HepG2 (cell line): Measurements from ENCODE around the gene MNT. TPM values are rescaled to one million over a fixed set of nuclear protein-coding genes. Genes with fewer than 3 reads are reported as not detected.

Source experiments
- ATAC-seq: fragments of 200-7000 bp; cut with Tn5 transposase; 3 replicates; pipeline ENCODE4 v1.9.1; 2020; ENCODE audit warnings: mild to moderate bottlenecking, moderate library complexity
- BruUV-seq: library from RNA; stranded (reverse); fragments of 400-500 nt; replicated peaks from 2 replicates; lab custom pipeline; 2021; lab: Mats Ljungman, UMichigan
- CTCF ChIA-PET: fragments of 300-600 bp; formaldehyde crosslinking; extraction: SDS; loops from one replicate; lab custom pipeline; 2021; ENCODE audit warnings: low total read pairs, inconsistent platforms, low intra/inter-chr PET ratio; lab: Yijun Ruan, JAX
- POLR2A ChIA-PET: fragments of 350-600 bp; sonication (Branson Sonifier 250); formaldehyde crosslinking; loops from one replicate; lab custom pipeline; 2020; ENCODE audit warnings: antibody characterized with exemption, inconsistent platforms; lab: Yijun Ruan, JAX
- DNase-seq: peaks from one replicate; pipeline ENCODE4 v3.0.0-alpha.2; 2015; ENCODE audit warnings: low spot score
- FAIRE-seq: peaks from 3 replicates; lab custom pipeline; 2011; peaks lifted over from hg19 to GRCh38; lab: Jason Lieb, UNC
- H2AFZ ChIP-seq: one replicate; pipeline ENCODE4 v1.6.1; 2011; ENCODE audit warnings: low read length, inconsistent platforms
- H3K27ac ChIP-seq: fragments of 300-600 bp; 3 replicates; pipeline ENCODE4 v1.8.0; 2011; ENCODE audit warnings: mixed run types, mild to moderate bottlenecking, mixed read lengths, low read length, inconsistent platforms; ENCODE audit not compliant: insufficient read depth; ENCODE audit errors: extremely low read length
- H3K27me3 ChIP-seq, 2 experiments: fragments of 200-600 bp in 1 of 2; 2 replicates in 1 of 2; 3 replicates in 1 of 2; pipeline versions ENCODE4 v1.6.0 to v1.8.0; 2011; ENCODE audit warnings: low read length in 2 of 2, mild to moderate bottlenecking in 2 of 2, moderate library complexity in 2 of 2, inconsistent platforms in 1 of 2; ENCODE audit not compliant: insufficient read depth in 2 of 2, control insufficient read depth in 1 of 2
- H3K36me3 ChIP-seq, 2 experiments: fragments of 200-600 bp in 1 of 2; replicated peaks in 1 of 2; 2 replicates in 1 of 2; 3 replicates in 1 of 2; pipeline versions ENCODE4 v1.5.1 to v1.8.0; 2011; ENCODE audit warnings: low read length in 2 of 2, inconsistent platforms in 1 of 2; ENCODE audit not compliant: insufficient read depth in 2 of 2, control insufficient read depth in 1 of 2
- H3K4me1 ChIP-seq: 2 replicates; pipeline ENCODE4 v1.5.1; 2012; ENCODE audit warnings: low read length, inconsistent platforms; ENCODE audit not compliant: insufficient read depth
- H3K4me2 ChIP-seq: 2 replicates; pipeline ENCODE4 v1.6.0; 2011; ENCODE audit warnings: low read depth, low read length, inconsistent platforms
- H3K4me3 ChIP-seq, 3 experiments: fragments of 200-600 bp in 1 of 3; sonication (generic), shearing (Covaris generic) in 1 of 3; replicated peaks in 1 of 3; 2 replicates each; pipeline ENCODE4 v1.5.1; 2011 to 2016; ENCODE audit warnings: low read length in 3 of 3, inconsistent platforms in 2 of 3, low read depth in 2 of 3, mild to moderate bottlenecking in 2 of 3, control low read depth in 1 of 3, mixed read lengths in 1 of 3; ENCODE audit not compliant: insufficient read depth in 1 of 3
- H3K79me2 ChIP-seq: one replicate; pipeline ENCODE4 v1.6.1; 2011; ENCODE audit warnings: low read length, inconsistent platforms; ENCODE audit not compliant: insufficient read depth
- H3K9ac ChIP-seq: 2 replicates; pipeline ENCODE4 v1.6.0; 2011; ENCODE audit warnings: mild to moderate bottlenecking, low read depth, low read length, inconsistent platforms; ENCODE audit not compliant: insufficient read depth
- H3K9me3 ChIP-seq: 2 replicates; pipeline ENCODE4 v1.5.1; 2012; ENCODE audit warnings: mild to moderate bottlenecking, low read length
- H4K20me1 ChIP-seq: 2 replicates; pipeline ENCODE4 v1.6.0; 2011; ENCODE audit warnings: inconsistent platforms, mild to moderate bottlenecking, low read length, moderate library complexity; ENCODE audit not compliant: insufficient read depth
- HOXA7 ChIP-seq: sonication (generic); formaldehyde crosslinking; IDR thresholded peaks from 2 replicates; pipeline ENCODE4 v1.8.1; 2022; ENCODE audit warnings: mild to moderate bottlenecking, missing genetic modification reagents, moderate library complexity
- JUNB ChIP-seq: sonication (generic); formaldehyde crosslinking; IDR thresholded peaks from 2 replicates; pipeline ENCODE4 v1.8.0; 2022; ENCODE audit warnings: missing genetic modification reagents, mild to moderate bottlenecking, borderline replicate concordance
- MAFF ChIP-seq: IDR thresholded peaks from 2 replicates; pipeline ENCODE4 v1.6.1; 2011; ENCODE audit warnings: low read depth, low read length, improper control_type of control experiment
- MBD4 ChIP-seq: IDR thresholded peaks from 2 replicates; pipeline ENCODE4 v1.6.1; 2012; ENCODE audit warnings: low read length, inconsistent platforms, borderline replicate concordance
- MEF2D ChIP-seq: sonication (generic); formaldehyde crosslinking; IDR thresholded peaks from 2 replicates; pipeline ENCODE4 v1.5.1; 2020; ENCODE audit warnings: mild to moderate bottlenecking, missing genetic modification reagents
- NFIB ChIP-seq: sonication (generic); formaldehyde crosslinking; IDR thresholded peaks from 2 replicates; pipeline ENCODE4 v1.9.0; 2021; ENCODE audit warnings: missing genetic modification reagents, mild to moderate bottlenecking, borderline replicate concordance
- POGZ ChIP-seq: sonication (generic); formaldehyde crosslinking; IDR thresholded peaks from 2 replicates; pipeline ENCODE4 v1.4.0; 2020; ENCODE audit warnings: mild to moderate bottlenecking, missing genetic modification reagents
- PPARG ChIP-seq: conservative IDR thresholded peaks from 2 replicates; pipeline ENCODE4 v1.6.1; 2016; ENCODE audit warnings: missing biosample characterization, missing genetic modification reagents
- RERE ChIP-seq: IDR thresholded peaks from 2 replicates; pipeline ENCODE4 v1.6.1; 2016; ENCODE audit warnings: low read depth, missing genetic modification reagents, missing compliant biosample characterization
- RFX5 ChIP-seq: IDR thresholded peaks from 2 replicates; pipeline ENCODE4 v1.6.1; 2011; ENCODE audit warnings: low read depth, low read length, improper control_type of control experiment
- RFXAP ChIP-seq: sonication (generic); formaldehyde crosslinking; IDR thresholded peaks from 2 replicates; pipeline ENCODE4 v1.4.0; 2020; ENCODE audit warnings: missing genetic modification reagents, borderline replicate concordance
- SMAD1 ChIP-seq: sonication (generic); formaldehyde crosslinking; IDR thresholded peaks from 2 replicates; pipeline ENCODE4 v1.4.0; 2020; ENCODE audit warnings: missing genetic modification reagents, low read depth, mild to moderate bottlenecking, borderline replicate concordance
- SRSF1 ChIP-seq: fragments of 200-400 bp; formaldehyde crosslinking; optimal IDR thresholded peaks from 2 replicates; pipeline ENCODE3; 2017; ENCODE audit warnings: mild to moderate bottlenecking, low read depth, low read length, moderate library complexity
- STAG1 ChIP-seq: sonication (generic); formaldehyde crosslinking; IDR thresholded peaks from 2 replicates; pipeline ENCODE4 v1.4.0; 2020; ENCODE audit warnings: missing genetic modification reagents
- ZKSCAN1 ChIP-seq: fragments of 150-350 bp; IDR thresholded peaks from 2 replicates; pipeline ENCODE4 v1.6.1; 2014; ENCODE audit warnings: low read length
- ZNF160 ChIP-seq: sonication (generic); formaldehyde crosslinking; IDR thresholded peaks from 2 replicates; pipeline ENCODE4 v1.8.0; 2022; ENCODE audit warnings: mild to moderate bottlenecking, inconsistent platforms, missing genetic modification reagents
- ZNF362 ChIP-seq: sonication (generic); formaldehyde crosslinking; IDR thresholded peaks from 2 replicates; pipeline ENCODE4 v1.4.0; 2020; ENCODE audit warnings: missing genetic modification reagents, mild to moderate bottlenecking, borderline replicate concordance
- ZNF431 ChIP-seq: sonication (generic); formaldehyde crosslinking; IDR thresholded peaks from 2 replicates; pipeline ENCODE4 v1.9.0; 2022; ENCODE audit warnings: missing genetic modification reagents, low read depth, mild to moderate bottlenecking, borderline replicate concordance
- WGBS: methylation state at CpG from one replicate; pipeline ENCODE4 v1.1.6; 2017; ENCODE audit warnings: low lambda C conversion rate; 5-methylcytosine and 5-hydroxymethylcytosine counted together
- in situ Hi-C: cut with HindIII; loops from 2 replicates; pipeline ENCODE4 v1.10.0; 2017; ENCODE audit warnings: low pct_unique_long_range_greater_than_20kb; ENCODE audit not compliant: extremely low pct_ligation_motif_present
- intact Hi-C: fragments of 100-400 bp; cut with micrococcal nuclease; formaldehyde crosslinking; loops from one replicate; pipeline ENCODE4 v1.10.0; 2022; ENCODE audit not compliant: unreplicated experiment
- polyA plus RNA-seq, 8 experiments: library from polyadenylated mRNA; depleted of rRNA in 3 of 8; stranded (reverse) in 7 of 8; unstranded in 1 of 8; fragments of >200 nt; fragmentation: Illumina TruSeq in 4 of 8; extraction: Trizol in 4 of 8; gene quantifications; 2 replicates each; pipeline versions ENCODE4 v1.2.1 to v1.2.3, GENCODE V29; 2011 to 2016; ENCODE audit warnings: low read depth in 4 of 8, missing spikeins in 1 of 8, mixed read lengths in 1 of 8; ENCODE audit not compliant: insufficient read depth in 1 of 8
- total RNA-seq, 5 experiments: library from RNA; depleted of rRNA; stranded (reverse); fragments of >200 nt; fragmentation: Illumina TruSeq; extraction: Trizol; gene quantifications; 2 replicates each; pipeline ENCODE4 v1.2.3, GENCODE V29; 2016; ENCODE audit warnings: low read depth in 1 of 5

Gene MNT
- total and polyA plus RNA-seq, 2 of the 13 experiments (the other 11 are each of a cell fraction or from before 2014, with no cell fraction given), result 2.1 to 3.5 TPM

GRCh38 chr17:2406903-2407790 lies 6.3 kb upstream of the MNT start:
- intact Hi-C loops, result no loop called here
- ATAC-seq, result no peak; the same call in 2 of the 3 replicates
- H3K79me2 ChIP-seq, result no peaks in the 10 kb centered on the region
- H2AFZ ChIP-seq, result no peak overlapping the region
- FAIRE-seq, result no peak
- H3K4me2 ChIP-seq, result no peak overlapping the region
- no peak for DNase-seq
- peaks cover 29% of the 10 kb centered on the region for H3K4me1 ChIP-seq
- H3K27me3 ChIP-seq, result no peaks in the 10 kb centered on the region; a peak in 1 of 5 replicates
- CTCF ChIA-PET, result no interaction called here
- POLR2A ChIA-PET, result no interaction called here
- H3K4me3 ChIP-seq, result no peak overlapping the region
- in situ Hi-C loops, result no loop called here
- TF ChIP-seq ZNF431 (CRISPR knock-in tag), result no peak
- no peak for TF ChIP-seq JUNB (CRISPR knock-in tag)
- no peak for TF ChIP-seq MBD4
- TF ChIP-seq NFIB (CRISPR knock-in tag), result no peak
- TF ChIP-seq RFX5, result no peak
- no peak for TF ChIP-seq ZNF362 (CRISPR knock-in tag)
- TF ChIP-seq MEF2D (CRISPR knock-in tag), result no peak
- TF ChIP-seq MAFF, result no peak
- TF ChIP-seq RFXAP (CRISPR knock-in tag), result no peak
- TF ChIP-seq RERE (CRISPR knock-in tag), result no peak
- no peak for TF ChIP-seq STAG1 (CRISPR knock-in tag)
- no peak for TF ChIP-seq POGZ (CRISPR knock-in tag)
- no peak for TF ChIP-seq ZKSCAN1
- TF ChIP-seq SRSF1, result no peak
- TF ChIP-seq PPARG (CRISPR knock-in tag), result no peak
- no peak for TF ChIP-seq HOXA7
- TF ChIP-seq ZNF160, result no peak
- no peak for TF ChIP-seq SMAD1 (CRISPR knock-in tag)
- H3K9ac ChIP-seq, result no peak overlapping the region
- no peaks in the 10 kb centered on the region for H3K9me3 ChIP-seq
- no peaks in the 10 kb centered on the region for H3K36me3 ChIP-seq
- H3K27ac ChIP-seq, result no peak overlapping the region
- no TSS peak for BruUV-seq
- 90% methylated on average over 13 of the region's 15 CpGs for WGBS
- H4K20me1 ChIP-seq, result no peaks in the 10 kb centered on the region; the same call in 1 of the 2 replicates
